ENCODE data around the gene HGFAC.

HGFAC gene

DNA sequence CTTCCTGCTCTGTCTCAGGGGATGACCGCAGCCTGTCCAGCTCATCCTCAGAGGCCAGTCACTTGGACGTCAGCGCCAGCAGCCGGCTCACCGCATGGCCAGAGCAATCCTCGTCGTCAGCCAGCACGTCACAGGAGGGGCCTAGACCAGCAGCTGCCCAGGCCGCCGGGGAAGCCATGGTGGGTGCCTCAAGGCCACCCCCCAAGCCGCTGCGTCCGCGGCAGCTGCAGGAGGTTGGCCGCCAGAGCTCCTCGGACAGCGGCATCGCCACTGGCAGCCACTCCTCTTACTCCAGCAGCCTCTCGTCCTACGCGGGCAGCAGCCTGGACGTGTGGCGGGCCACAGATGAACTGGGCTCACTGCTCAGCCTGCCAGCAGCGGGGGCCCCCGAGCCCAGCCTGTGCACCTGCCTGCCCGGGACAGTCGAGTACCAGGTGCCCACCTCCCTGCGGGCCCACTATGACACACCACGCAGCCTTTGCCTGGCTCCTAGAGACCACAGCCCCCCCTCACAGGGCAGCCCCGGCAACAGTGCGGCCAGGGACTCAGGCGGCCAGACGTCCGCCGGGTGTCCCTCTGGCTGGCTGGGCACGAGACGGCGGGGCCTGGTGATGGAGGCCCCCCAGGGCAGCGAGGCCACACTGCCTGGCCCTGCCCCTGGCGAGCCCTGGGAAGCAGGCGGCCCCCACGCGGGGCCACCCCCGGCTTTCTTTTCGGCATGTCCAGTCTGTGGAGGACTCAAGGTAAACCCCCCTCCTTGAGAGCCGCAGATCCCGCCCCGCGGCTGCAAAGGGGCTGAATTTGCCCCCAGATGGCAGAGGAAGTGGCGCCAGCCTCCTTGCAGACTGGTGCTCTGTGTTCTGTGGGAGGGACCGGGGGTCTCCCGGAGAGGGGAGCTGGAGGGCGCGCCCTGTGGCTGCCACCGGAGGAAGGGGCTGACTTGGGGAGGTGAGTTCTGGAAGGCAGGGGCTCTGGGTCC, 51.3 kb downstream of the HGFAC start:
- no peak overlapping the region for H3K4me3 ChIP-seq (ENCODE audit: low read depth, low read length)
- in situ Hi-C loops (cut with HindIII; ENCODE audit: low sequenced_read_pairs) = no loop called here
- TF ChIP-seq, protein P1, sequence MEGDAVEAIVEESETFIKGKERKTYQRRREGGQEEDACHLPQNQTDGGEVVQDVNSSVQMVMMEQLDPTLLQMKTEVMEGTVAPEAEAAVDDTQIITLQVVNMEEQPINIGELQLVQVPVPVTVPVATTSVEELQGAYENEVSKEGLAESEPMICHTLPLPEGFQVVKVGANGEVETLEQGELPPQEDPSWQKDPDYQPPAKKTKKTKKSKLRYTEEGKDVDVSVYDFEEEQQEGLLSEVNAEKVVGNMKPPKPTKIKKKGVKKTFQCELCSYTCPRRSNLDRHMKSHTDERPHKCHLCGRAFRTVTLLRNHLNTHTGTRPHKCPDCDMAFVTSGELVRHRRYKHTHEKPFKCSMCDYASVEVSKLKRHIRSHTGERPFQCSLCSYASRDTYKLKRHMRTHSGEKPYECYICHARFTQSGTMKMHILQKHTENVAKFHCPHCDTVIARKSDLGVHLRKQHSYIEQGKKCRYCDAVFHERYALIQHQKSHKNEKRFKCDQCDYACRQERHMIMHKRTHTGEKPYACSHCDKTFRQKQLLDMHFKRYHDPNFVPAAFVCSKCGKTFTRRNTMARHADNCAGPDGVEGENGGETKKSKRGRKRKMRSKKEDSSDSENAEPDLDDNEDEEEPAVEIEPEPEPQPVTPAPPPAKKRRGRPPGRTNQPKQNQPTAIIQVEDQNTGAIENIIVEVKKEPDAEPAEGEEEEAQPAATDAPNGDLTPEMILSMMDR (IDR thresholded peaks at IDR 0.05; ENCODE audit: low read depth, low read length) = no peak
- no peak for DNase-seq (ENCODE audit: low read depth, low spot score)

GRCh38 chr4:3493720-3494461, 52.1 kb downstream of the HGFAC start:
- DNase-seq (ENCODE audit: low read depth, low spot score) = no peak

DNA sequence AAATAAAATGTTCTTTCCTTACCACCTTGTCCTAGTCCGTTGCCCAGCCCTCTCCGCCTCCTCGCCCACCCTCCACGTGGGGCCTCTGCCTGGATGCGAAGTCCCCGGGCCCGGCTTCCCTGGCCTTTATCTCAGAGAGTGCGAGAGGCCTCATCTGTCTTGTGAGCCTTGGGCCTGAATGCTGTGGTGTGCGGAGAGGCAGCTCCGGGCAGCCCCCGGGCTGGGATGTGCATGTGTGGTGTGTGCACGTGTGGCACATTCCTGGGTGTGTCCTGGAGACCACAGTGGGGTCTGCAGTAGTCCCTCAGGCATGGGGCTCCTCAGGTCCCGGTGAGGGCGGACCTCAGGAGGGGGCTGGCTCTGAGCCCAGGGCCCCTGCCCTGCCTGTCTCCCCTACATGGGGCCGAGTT, 52.7 kb downstream of the HGFAC start:
- H3K4me3 ChIP-seq (ENCODE audit: low read depth, low read length) = no peak overlapping the region
- in situ Hi-C loops (cut with HindIII; ENCODE audit: low sequenced_read_pairs) = no loop called here
- TF ChIP-seq, protein P1 (IDR thresholded peaks at IDR 0.05; ENCODE audit: low read depth, low read length) = no peak
- no peak for DNase-seq (ENCODE audit: low read depth, low spot score)

More at GRCh38 chr4:3493720-3494461, 52.1 kb downstream of the HGFAC start:
- no peak overlapping the region for H3K4me3 ChIP-seq (ENCODE audit: low read depth, low read length)
- in situ Hi-C loops (cut with HindIII; ENCODE audit: low sequenced_read_pairs) = no loop called here
- TF ChIP-seq, protein P1 (IDR thresholded peaks at IDR 0.05; ENCODE audit: low read depth, low read length) = no peak

DNA sequence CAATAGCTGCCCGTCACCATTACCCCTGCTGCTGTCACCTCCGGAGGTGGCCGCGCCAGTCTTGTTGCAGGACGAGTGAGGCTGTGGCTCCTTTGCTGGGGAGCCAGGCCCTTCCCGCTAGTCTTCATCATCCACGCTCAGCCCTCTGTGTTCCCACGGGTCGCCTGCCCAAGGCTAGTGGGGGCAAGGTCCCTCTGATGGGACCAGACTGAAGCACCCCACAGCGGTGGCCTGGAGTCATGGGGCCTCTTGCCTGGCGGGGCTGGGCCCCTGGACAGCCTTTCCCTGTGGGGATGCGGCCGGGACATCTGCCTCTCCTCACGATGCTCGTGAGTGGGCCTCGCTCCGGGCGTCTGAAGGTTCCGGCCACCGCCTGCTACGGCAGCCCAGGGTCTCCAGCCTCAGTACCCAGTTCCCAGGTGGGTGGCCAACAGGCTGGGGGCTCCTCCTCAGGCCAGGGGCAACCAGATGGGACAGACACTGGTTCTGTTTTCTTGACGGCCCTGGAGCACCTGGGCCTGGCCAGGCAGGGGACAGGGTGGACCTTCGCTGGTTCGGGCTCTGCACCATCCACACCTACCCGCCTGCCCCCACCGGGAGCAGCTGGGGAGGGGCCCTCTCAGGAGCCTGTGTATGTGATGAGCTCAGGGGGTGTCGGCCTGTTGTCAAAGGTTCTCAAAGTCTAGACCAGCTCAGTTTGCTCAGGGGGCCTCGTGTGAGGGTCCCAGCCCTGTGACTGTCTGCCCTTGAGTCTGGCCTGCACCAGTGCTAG, 53.6 kb downstream of the HGFAC start:
- no peak for DNase-seq (ENCODE audit: low read depth, low spot score)
- H3K4me3 ChIP-seq (ENCODE audit: low read depth, low read length) = no peak overlapping the region
- TF ChIP-seq, protein P1 (IDR thresholded peaks at IDR 0.05; ENCODE audit: low read depth, low read length) = no peak
- in situ Hi-C loops (cut with HindIII; ENCODE audit: low sequenced_read_pairs) = no loop called here

- in situ Hi-C loops (cut with HindIII; ENCODE audit: low sequenced_read_pairs) = no loop called here
- H3K4me3 ChIP-seq (ENCODE audit: low read depth, low read length) = no peak overlapping the region
- TF ChIP-seq, protein P1 (IDR thresholded peaks at IDR 0.05; ENCODE audit: low read depth, low read length) = no peak
- DNase-seq (ENCODE audit: low read depth, low spot score) = no peak
Observed at GRCh38 chr4:3496021-3496420, 54.3 kb downstream of the HGFAC start.

DNA sequence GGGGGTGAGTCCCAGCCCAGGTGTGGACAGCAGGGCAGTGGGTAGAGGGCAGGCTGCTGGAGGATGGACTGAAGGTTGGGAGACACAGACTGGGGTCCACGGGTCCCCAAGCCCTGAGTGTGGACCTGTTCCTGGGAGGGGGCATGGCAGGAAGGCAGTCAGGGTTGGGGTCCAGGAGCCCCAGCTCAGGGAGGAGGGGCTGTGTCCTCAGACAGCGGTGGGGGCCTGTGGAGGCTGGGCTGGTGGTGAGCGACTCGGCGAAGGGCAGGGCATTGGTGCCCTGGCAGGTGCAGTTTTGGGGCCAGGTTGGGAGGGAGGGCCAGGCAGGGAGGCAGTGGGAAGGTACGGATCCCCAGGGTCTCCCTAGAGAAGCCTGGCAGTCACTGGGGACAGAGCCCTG, 55.3 kb downstream of the HGFAC start:
- TF ChIP-seq, protein P1 (IDR thresholded peaks at IDR 0.05; ENCODE audit: low read depth, low read length) = no peak
- in situ Hi-C loops (cut with HindIII; ENCODE audit: low sequenced_read_pairs) = no loop called here
- no peak overlapping the region for H3K4me3 ChIP-seq (ENCODE audit: low read depth, low read length)
- DNase-seq (ENCODE audit: low read depth, low spot score) = no peak
